OCI-LY1 (cell line): ENCODE results near the gene LRP2BP.

Experiments
- CTCF ChIP-seq: fragments of 200-600 bp; sonication (generic), shearing (Covaris generic); IDR thresholded peaks from 2 replicates; pipeline ENCODE4 v1.5.1; 2017; ENCODE audit warnings: mild to moderate bottlenecking, antibody characterized with exemption, low read length, moderate library complexity, mixed read lengths
- EZH2 ChIP-seq: fragments of 200-600 bp; sonication (generic), shearing (Covaris generic); IDR thresholded peaks from 2 replicates; pipeline ENCODE4 v1.8.0; 2017; ENCODE audit warnings: borderline replicate concordance, mixed run types, mild to moderate bottlenecking, antibody characterized with exemption, low read length, moderate library complexity, mixed read lengths

GRCh38 chr4:185441479-185441878 is 45.8 kb upstream of the LRP2BP start:
- no peak for TF ChIP-seq CTCF
- TF ChIP-seq EZH2 = no peak
